ENCODE measurements around the gene COL6A6.
"Not testable (repeated sequence)": the region's sequence is repeated elsewhere in the genome, so short reads cannot be mapped to it uniquely, and the experiment has no call there.

DNA sequence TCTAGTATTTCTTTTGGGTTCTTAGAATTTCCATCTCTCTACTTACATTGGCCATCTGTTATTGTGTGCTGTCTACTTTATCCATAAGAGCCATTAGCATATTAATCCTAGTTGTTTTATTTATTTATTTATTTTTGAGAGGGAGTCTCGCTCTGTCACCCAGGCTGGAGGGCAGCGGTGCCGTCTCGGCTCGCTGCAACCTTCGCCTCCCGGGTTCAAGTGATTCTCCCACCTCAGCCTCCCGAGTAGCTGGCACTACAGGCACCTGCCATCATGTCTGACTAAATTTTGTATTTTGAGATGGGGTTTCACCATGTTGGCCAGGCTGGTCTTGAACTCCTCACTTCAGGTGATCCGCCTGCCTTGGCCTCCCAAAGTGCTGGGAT is 30.7 kb downstream of the COL6A6 start:
- not testable (repeated sequence) for TF ChIP-seq CTCF (IDR thresholded peaks at IDR 0.05); ZFX (IDR thresholded peaks at IDR 0.05; ENCODE audit: borderline replicate concordance)

All from 22Rv1 (cell line).